H1 (cell line): ENCODE measurements around the gene PDE4B. TPM values are rescaled to one million over a fixed set of nuclear protein-coding genes. Genes with fewer than 3 reads are reported as not detected.

Experiments used
- CTCF ChIA-PET: fragments of 300-600 bp; sonication (Branson Sonifier 250); formaldehyde crosslinking; loops from one replicate; lab custom pipeline; 2021; ENCODE audit not compliant: partially characterized antibody; lab: Charles Lee
- POLR2A ChIA-PET: fragments of 300-600 bp; sonication (Branson Sonifier 250); formaldehyde crosslinking; loops from one replicate; lab custom pipeline; 2021; ENCODE audit warnings: inconsistent platforms; ENCODE audit not compliant: partially characterized antibody; lab: Charles Lee
- DNase-seq, 2 experiments: peaks; one replicate each; pipeline versions ENCODE4 v3.0.0 to v3.0.0-alpha.2; 2010 to 2022; ENCODE audit warnings: low spot score in 2 of 2, low read depth in 1 of 2, mixed read lengths in 1 of 2
- FAIRE-seq: peaks from 2 replicates; lab custom pipeline; 2011; peaks lifted over from hg19 to GRCh38; lab: Jason Lieb, UNC
- H2AFZ ChIP-seq: 2 replicates; pipeline ENCODE4 v1.8.1; 2012; ENCODE audit warnings: low read length, inconsistent platforms
- H2AK5ac ChIP-seq: 2 replicates; pipeline ENCODE4 v1.6.1; 2013; ENCODE audit warnings: low read depth, low read length
- H2BK120ac ChIP-seq: replicated peaks from 2 replicates; pipeline ENCODE3; 2013; ENCODE audit warnings: low read depth, low read length, inconsistent platforms
- H2BK12ac ChIP-seq: 2 replicates; pipeline ENCODE4 v1.6.1; 2013; ENCODE audit warnings: low read depth, low read length
- H2BK15ac ChIP-seq: 2 replicates; pipeline ENCODE4 v1.6.1; 2013; ENCODE audit warnings: low read length
- H2BK20ac ChIP-seq: 2 replicates; pipeline ENCODE4 v1.6.1; 2013; ENCODE audit warnings: low read length
- H2BK5ac ChIP-seq: 2 replicates; pipeline ENCODE4 v1.6.1; 2013; ENCODE audit warnings: low read depth, low read length
- H3K14ac ChIP-seq: 2 replicates; pipeline ENCODE4 v1.6.1; 2013; ENCODE audit warnings: inconsistent platforms; ENCODE audit not compliant: insufficient read length
- H3K18ac ChIP-seq: 2 replicates; pipeline ENCODE4 v1.6.1; 2013; ENCODE audit warnings: low read length; ENCODE audit errors: extremely low read depth
- H3K23ac ChIP-seq: 2 replicates; pipeline ENCODE4 v1.6.1; 2013; ENCODE audit warnings: inconsistent platforms; ENCODE audit not compliant: insufficient read length
- H3K23me2 ChIP-seq: 2 replicates; pipeline ENCODE4 v1.6.1; 2013; ENCODE audit warnings: low read depth, low read length
- H3K27ac ChIP-seq: 2 replicates; pipeline ENCODE4 v1.6.1; 2011; ENCODE audit warnings: low read depth, low read length, inconsistent platforms
- H3K27me3 ChIP-seq, 4 experiments: replicated peaks in 1 of 4; 1 replicate in 1 of 4; 2 replicates in 3 of 4; pipeline versions ENCODE4 v1.6.1 to v1.8.1; 2011 to 2013; ENCODE audit warnings: low read length in 3 of 4, mild to moderate bottlenecking in 3 of 4, inconsistent platforms in 2 of 4, mixed read lengths in 2 of 4, moderate library complexity in 1 of 4; ENCODE audit not compliant: control insufficient read depth in 3 of 4, insufficient read depth in 3 of 4; ENCODE audit errors: extremely low read depth in 1 of 4
- H3K36me3 ChIP-seq, 4 experiments: 2 replicates each; pipeline versions ENCODE4 v1.6.1 to v1.8.1; 2011 to 2013; ENCODE audit warnings: mild to moderate bottlenecking in 4 of 4, low read length in 3 of 4, moderate library complexity in 2 of 4, control low read depth in 1 of 4, inconsistent platforms in 1 of 4; ENCODE audit not compliant: insufficient read depth in 4 of 4, control insufficient read depth in 2 of 4
- H3K4ac ChIP-seq: replicated peaks from 2 replicates; pipeline ENCODE3; 2013; ENCODE audit warnings: low read length, low read depth, mixed read lengths, inconsistent platforms; ENCODE audit not compliant: insufficient read length
- H3K4me1 ChIP-seq, 4 experiments: replicated peaks in 1 of 4; 1 replicate in 1 of 4; 2 replicates in 3 of 4; pipeline versions ENCODE4 v1.6.1 to v1.8.1; 2011 to 2013; ENCODE audit warnings: low read length in 3 of 4, inconsistent platforms in 2 of 4, mixed read lengths in 1 of 4; ENCODE audit not compliant: insufficient read depth in 4 of 4, control insufficient read depth in 3 of 4
- H3K4me2 ChIP-seq, 2 experiments: 2 replicates each; pipeline versions ENCODE4 v1.6.1 to v1.8.1; 2011 to 2013; ENCODE audit warnings: low read depth in 2 of 2, low read length in 2 of 2, control low read depth in 1 of 2, inconsistent platforms in 1 of 2, mild to moderate bottlenecking in 1 of 2; ENCODE audit not compliant: insufficient read depth in 1 of 2
- H3K4me3 ChIP-seq, 4 experiments: fragments of 200-600, 300-600 bp in 1 of 4; sonication (generic), shearing (Covaris generic), sonication (Bioruptor Twin) in 1 of 4; 2 replicates each; pipeline versions ENCODE4 v1.5.1 to v1.8.1; 2011 to 2016; ENCODE audit warnings: low read length in 4 of 4, low read depth in 3 of 4, control low read depth in 2 of 4, inconsistent platforms in 2 of 4, mild to moderate bottlenecking in 2 of 4, mixed read lengths in 1 of 4, moderate library complexity in 1 of 4; ENCODE audit not compliant: insufficient read depth in 2 of 4; ENCODE audit errors: extremely low read depth in 1 of 4
- H3K56ac ChIP-seq: replicated peaks from 2 replicates; pipeline ENCODE3; 2013; ENCODE audit warnings: low read depth, mild to moderate bottlenecking, mixed read lengths, low read length, inconsistent platforms; ENCODE audit not compliant: insufficient read length
- H3K79me1 ChIP-seq: 2 replicates; pipeline ENCODE4 v1.6.1; 2013; ENCODE audit warnings: low read depth, low read length, control low read depth
- H3K79me2 ChIP-seq, 2 experiments: 2 replicates each; pipeline versions ENCODE4 v1.6.1 to v1.8.1; 2012 to 2013; ENCODE audit warnings: low read length in 2 of 2, mild to moderate bottlenecking in 2 of 2, inconsistent platforms in 1 of 2; ENCODE audit not compliant: insufficient read depth in 2 of 2, control insufficient read depth in 1 of 2
- H3K9ac ChIP-seq, 4 experiments: replicated peaks in 1 of 4; 1 replicate in 1 of 4; 2 replicates in 3 of 4; pipeline versions ENCODE4 v1.6.1 to v1.8.1; 2011 to 2013; ENCODE audit warnings: low read depth in 3 of 4, low read length in 3 of 4, control low read depth in 2 of 4, mild to moderate bottlenecking in 2 of 4, moderate library complexity in 2 of 4, inconsistent platforms in 1 of 4; ENCODE audit errors: extremely low read depth in 1 of 4
- H3K9me3 ChIP-seq, 2 experiments: 2 replicates each; pipeline versions ENCODE4 v1.6.1 to v1.8.1; 2012 to 2013; ENCODE audit warnings: mild to moderate bottlenecking in 2 of 2, moderate library complexity in 2 of 2, control low read depth in 1 of 2, inconsistent platforms in 1 of 2, low read depth in 1 of 2, low read length in 1 of 2, mixed read lengths in 1 of 2; ENCODE audit not compliant: insufficient read depth in 2 of 2
- H4K20me1 ChIP-seq, 2 experiments: replicated peaks in 1 of 2; 2 replicates each; pipeline versions ENCODE3 to v1.8.1; 2011 to 2013; ENCODE audit warnings: inconsistent platforms in 2 of 2, low read length in 2 of 2, mild to moderate bottlenecking in 1 of 2; ENCODE audit not compliant: insufficient read depth in 2 of 2, control insufficient read depth in 1 of 2
- H4K5ac ChIP-seq: 2 replicates; pipeline ENCODE4 v1.6.1; 2013; ENCODE audit warnings: low read length, low read depth, mixed read lengths, inconsistent platforms; ENCODE audit not compliant: insufficient read length
- H4K8ac ChIP-seq: 2 replicates; pipeline ENCODE4 v1.8.0; 2013; ENCODE audit warnings: mild to moderate bottlenecking, moderate library complexity, low read length, inconsistent platforms; ENCODE audit not compliant: insufficient read depth; ENCODE audit errors: extremely low read depth
- H4K91ac ChIP-seq: replicated peaks from 2 replicates; pipeline ENCODE3; 2013; ENCODE audit warnings: low read length, mixed read lengths, inconsistent platforms; ENCODE audit not compliant: insufficient read length
- ASH2L ChIP-seq: fragments of 200-600, 300-600 bp; sonication (generic); IDR thresholded peaks from one replicate; pipeline ENCODE4 v1.7.1; 2017; ENCODE audit warnings: low read length
- ATF2 ChIP-seq: IDR thresholded peaks from 2 replicates; pipeline ENCODE4 v1.6.1; 2012; ENCODE audit warnings: low read length, inconsistent platforms
- CBX8 ChIP-seq: fragments of 300-800, 300-1000 bp; sonication (generic); IDR thresholded peaks from 2 replicates; pipeline ENCODE4 v1.7.1; 2016; ENCODE audit warnings: low read depth, low read length, borderline replicate concordance
- CHD2 ChIP-seq: IDR thresholded peaks from 2 replicates; pipeline ENCODE4 v1.6.1; 2012; ENCODE audit warnings: low read length, improper control_type of control experiment
- GTF2F1 ChIP-seq: IDR thresholded peaks from 2 replicates; pipeline ENCODE4 v1.6.1; 2012; ENCODE audit warnings: low read depth, low read length, improper control_type of control experiment, borderline replicate concordance
- HDAC6 ChIP-seq: IDR thresholded peaks from one replicate; pipeline ENCODE4 v1.7.1; 2012; ENCODE audit warnings: low read depth, mild to moderate bottlenecking, inconsistent platforms, low read length, moderate library complexity
- NANOG ChIP-seq: IDR thresholded peaks from 2 replicates; pipeline ENCODE4 v1.6.1; 2011; ENCODE audit warnings: low read length, low read depth, mild to moderate bottlenecking, inconsistent platforms; ENCODE audit not compliant: insufficient read depth, poor library complexity, severe bottlenecking
- PHF8 ChIP-seq: fragments of 200-600 bp; sonication (generic); conservative IDR thresholded peaks from 2 replicates; pipeline ENCODE4 v1.7.1; 2012; ENCODE audit warnings: low read depth, mild to moderate bottlenecking, inconsistent platforms, low read length, moderate library complexity
- POLR2A ChIP-seq, 2 experiments: IDR thresholded peaks; 1 replicate in 1 of 2; 2 replicates in 1 of 2; pipeline ENCODE4 v1.6.1; 2011; ENCODE audit warnings: low read depth in 2 of 2, low read length in 2 of 2, mild to moderate bottlenecking in 2 of 2; ENCODE audit errors: control extremely low read depth in 1 of 2
- POLR2AphosphoS5 ChIP-seq: IDR thresholded peaks from 2 replicates; pipeline ENCODE4 v1.6.1; 2011; ENCODE audit warnings: low read depth, low read length
- RNF2 ChIP-seq: fragments of 200-900, 300-1000 bp; sonication (generic); IDR thresholded peaks from 2 replicates; pipeline ENCODE4 v1.7.1; 2016; ENCODE audit warnings: borderline replicate concordance, low read depth, mild to moderate bottlenecking, antibody characterized with exemption, low read length; ENCODE audit not compliant: poor library complexity, severe bottlenecking; ENCODE audit errors: missing control alignments
- SP1 ChIP-seq: IDR thresholded peaks from 2 replicates; pipeline ENCODE4 v1.6.1; 2011; ENCODE audit warnings: low read depth, low read length
- TAF1 ChIP-seq: IDR thresholded peaks from 2 replicates; pipeline ENCODE4 v1.6.1; 2011; ENCODE audit warnings: mild to moderate bottlenecking, low read depth, low read length
- TEAD4 ChIP-seq: IDR thresholded peaks from 2 replicates; pipeline ENCODE4 v1.6.1; 2012; ENCODE audit warnings: low read depth, low read length, inconsistent platforms, mixed read lengths
- WGBS, 2 experiments: shearing (Covaris generic) in 1 of 2; methylation state at CpG; one replicate each; pipeline versions ENCODE4 v1.1.6 to v1.1.7; 2013 to 2015; ENCODE audit warnings: low lambda C conversion rate in 2 of 2, mixed read lengths in 2 of 2, inconsistent platforms in 1 of 2, low coverage in 1 of 2, missing lambda C conversion rate in 1 of 2; ENCODE audit not compliant: insufficient replicate concordance in 2 of 2, insufficient coverage in 1 of 2, insufficient read length in 1 of 2; ENCODE audit errors: extremely low coverage in 1 of 2, missing lambda C conversion rate in 1 of 2; 5-methylcytosine and 5-hydroxymethylcytosine counted together
- polyA plus RNA-seq, 7 experiments: library from polyadenylated mRNA; depleted of rRNA in 3 of 7; stranded (reverse) in 5 of 7; unstranded in 2 of 7; fragments of >200 nt in 5 of 7; fragments of 200-250 nt in 2 of 7; gene quantifications; 1 replicate in 5 of 7; 2 replicates in 1 of 7; 4 replicates in 1 of 7; pipeline versions ENCODE4 v1.2.1 to v1.2.3, GENCODE V29; 2011 to 2013; ENCODE audit warnings: missing spikeins in 2 of 7, mixed read lengths in 2 of 7
- total RNA-seq: library from RNA; stranded (reverse); fragmentation: NEBNext Ultra II Directional; extraction: Animal tissue kit (Norgen Biotek cat#: 25700); gene quantifications from 2 replicates; pipeline ENCODE4 v1.2.1, GENCODE V29; 2021

PDE4B gene
- total and polyA plus RNA-seq, 2 of the 8 experiments (the other 6 are each of a cell fraction or from before 2014, with no cell fraction given): 5.0 to 15.1 TPM

GRCh38 chr1:66176832-66177231 is 384.1 kb downstream of the PDE4B start:
- no peak overlapping the region for H2AK5ac ChIP-seq
- H3K18ac ChIP-seq: no peak overlapping the region
- H3K4ac ChIP-seq: no peak overlapping the region
- no peak overlapping the region for H2AFZ ChIP-seq
- H3K79me2 ChIP-seq: no peaks in the 10 kb centered on the region
- H3K79me1 ChIP-seq: no peaks in the 10 kb centered on the region
- H2BK12ac ChIP-seq: no peak overlapping the region
- 100% methylated on average over 1 of the region's 1 CpG; no CpG with 5 or more reads in 1 of the 2 experiments for WGBS, 2 experiments
- H3K14ac ChIP-seq: no peak overlapping the region
- no peaks in the 10 kb centered on the region for H3K9me3 ChIP-seq
- no peak overlapping the region for H3K9ac ChIP-seq
- no peak overlapping the region for H3K27ac ChIP-seq
- no peak overlapping the region for H4K5ac ChIP-seq
- DNase-seq (no peak), FAIRE-seq (no peak)
- H2BK20ac ChIP-seq: no peak overlapping the region
- no peaks in the 10 kb centered on the region for H3K27me3 ChIP-seq
- peaks cover 0 to 4% (median 2%) of the 10 kb centered on the region in 4 experiments; a peak in 3 of 7 replicates for H3K4me1 ChIP-seq
- H2BK15ac ChIP-seq: no peak overlapping the region
- ChIA-PET POLR2A (no interaction called here), CTCF (interaction anchor here (1.2 to 1.6 kb wide), 2 partner anchors 66 to 269 kb away, joined by 4 to 6 read pairs; no protein-coding TSS in a partner anchor)
- no peaks in the 10 kb centered on the region for H3K23me2 ChIP-seq
- H2BK120ac ChIP-seq: no peak overlapping the region
- no peak overlapping the region for H3K4me3 ChIP-seq
- no peak overlapping the region for H3K23ac ChIP-seq
- no peaks in the 10 kb centered on the region for H3K36me3 ChIP-seq
- no peak overlapping the region for H2BK5ac ChIP-seq
- no peak overlapping the region for H3K4me2 ChIP-seq
- H4K20me1 ChIP-seq: no peaks in the 10 kb centered on the region
- no peak overlapping the region for H3K56ac ChIP-seq
- no peak overlapping the region for H4K8ac ChIP-seq
- H4K91ac ChIP-seq: no peak overlapping the region
- TF ChIP-seq ASH2L (no peak), POLR2A (IDR thresholded peaks at IDR 0.05; ENCODE audit: control extremely low read depth in 1 of 2, low read depth in 2 of 2, low read length in 2 of 2) (no peak), NANOG (no peak), ATF2 (no peak), HDAC6 (no peak), TAF1 (no peak), GTF2F1 (no peak), TEAD4 (no peak), CBX8 (no peak), RNF2 (no peak), POLR2AphosphoS5 (no peak), SP1 (no peak), CHD2 (no peak), PHF8 (no peak)
